H9 (cell line): ENCODE measurements around the gene KRTAP1-5. TPM values are rescaled to one million over a fixed set of nuclear protein-coding genes. Genes with fewer than 3 reads are reported as not detected.

Experiments
- DNase-seq: peaks from one replicate; pipeline ENCODE4 v3.0.0-alpha.2; 2017
- H2AFZ ChIP-seq: one replicate; pipeline ENCODE4 v1.6.1; 2013; ENCODE audit warnings: mild to moderate bottlenecking, low read length, control low read depth, moderate library complexity
- H2AK5ac ChIP-seq: 2 replicates; pipeline ENCODE4 v1.6.1; 2013; ENCODE audit warnings: low read length, control low read depth, mixed read lengths; ENCODE audit not compliant: insufficient read length
- H2BK120ac ChIP-seq: one replicate; pipeline ENCODE4 v1.6.1; 2013; ENCODE audit warnings: low read depth, mild to moderate bottlenecking, low read length, control low read depth, inconsistent platforms; ENCODE audit not compliant: poor library complexity, severe bottlenecking
- H2BK12ac ChIP-seq: 2 replicates; pipeline ENCODE4 v1.6.1; 2013; ENCODE audit warnings: low read length, control low read depth, mixed read lengths, low read depth; ENCODE audit not compliant: insufficient read length
- H2BK15ac ChIP-seq: 2 replicates; pipeline ENCODE4 v1.6.1; 2013; ENCODE audit warnings: low read depth, low read length, control low read depth
- H2BK20ac ChIP-seq: one replicate; pipeline ENCODE4 v1.6.1; 2013; ENCODE audit warnings: low read depth, mild to moderate bottlenecking, low read length, control low read depth, inconsistent platforms; ENCODE audit not compliant: poor library complexity, severe bottlenecking
- H2BK5ac ChIP-seq: 2 replicates; pipeline ENCODE4 v1.6.1; 2013; ENCODE audit warnings: low read length, control low read depth, mixed read lengths; ENCODE audit not compliant: insufficient read length
- H3K14ac ChIP-seq: 2 replicates; pipeline ENCODE4 v1.6.1; 2013; ENCODE audit warnings: low read length, control low read depth; ENCODE audit not compliant: insufficient read depth
- H3K18ac ChIP-seq: 2 replicates; pipeline ENCODE4 v1.6.1; 2013; ENCODE audit warnings: low read depth, mild to moderate bottlenecking, mixed read lengths, low read length, control low read depth; ENCODE audit not compliant: insufficient read length
- H3K23ac ChIP-seq: 2 replicates; pipeline ENCODE4 v1.6.1; 2013; ENCODE audit warnings: low read length, control low read depth, mixed read lengths, low read depth; ENCODE audit not compliant: insufficient read length
- H3K23me2 ChIP-seq: 2 replicates; pipeline ENCODE4 v1.6.1; 2013; ENCODE audit warnings: low read depth, mild to moderate bottlenecking, mixed read lengths, low read length, control low read depth; ENCODE audit not compliant: insufficient read length, poor library complexity, severe bottlenecking
- H3K27ac ChIP-seq: 2 replicates; pipeline ENCODE4 v1.5.1; 2013; ENCODE audit warnings: low read length, control low read depth, mixed read lengths, low read depth; ENCODE audit not compliant: insufficient read length
- H3K27me3 ChIP-seq: 2 replicates; pipeline ENCODE4 v1.6.1; 2013; ENCODE audit warnings: low read length, control low read depth, inconsistent platforms; ENCODE audit not compliant: insufficient read depth
- H3K4ac ChIP-seq: 2 replicates; pipeline ENCODE4 v1.6.1; 2013; ENCODE audit warnings: low read depth, mild to moderate bottlenecking, control low read depth, inconsistent platforms, low read length, moderate library complexity
- H3K4me1 ChIP-seq: 2 replicates; pipeline ENCODE4 v1.6.1; 2013; ENCODE audit warnings: low read length, control low read depth, inconsistent platforms; ENCODE audit not compliant: insufficient read depth
- H3K4me2 ChIP-seq: 2 replicates; pipeline ENCODE4 v1.6.1; 2013; ENCODE audit warnings: low read length, control low read depth, mixed read lengths; ENCODE audit not compliant: insufficient read length, insufficient read depth
- H3K56ac ChIP-seq: 2 replicates; pipeline ENCODE4 v1.6.1; 2013; ENCODE audit warnings: low read depth, mild to moderate bottlenecking, mixed read lengths, low read length, control low read depth; ENCODE audit not compliant: insufficient read length
- H3K79me1 ChIP-seq: 2 replicates; pipeline ENCODE4 v1.6.1; 2013; ENCODE audit warnings: low read depth, mild to moderate bottlenecking, moderate library complexity, low read length, control low read depth, inconsistent platforms; ENCODE audit not compliant: insufficient read depth, poor library complexity, severe bottlenecking
- H3K79me2 ChIP-seq: 2 replicates; pipeline ENCODE4 v1.6.1; 2013; ENCODE audit warnings: low read length, control low read depth, inconsistent platforms; ENCODE audit not compliant: insufficient read depth
- H3K9ac ChIP-seq: 2 replicates; pipeline ENCODE4 v1.6.1; 2013; ENCODE audit warnings: low read length, control low read depth, mixed read lengths; ENCODE audit not compliant: insufficient read length; ENCODE audit errors: extremely low read depth
- H3K9me3 ChIP-seq: one replicate; pipeline ENCODE4 v1.6.1; 2013; ENCODE audit warnings: low read depth, low read length, inconsistent platforms; ENCODE audit not compliant: control insufficient read depth
- H3T11ph ChIP-seq: one replicate; pipeline ENCODE4 v1.6.1; 2013; ENCODE audit warnings: mild to moderate bottlenecking, low read length, control low read depth, inconsistent platforms
- H4K20me1 ChIP-seq: one replicate; pipeline ENCODE4 v1.6.1; 2013; ENCODE audit not compliant: control insufficient read depth, insufficient read length, insufficient read depth
- H4K5ac ChIP-seq: 2 replicates; pipeline ENCODE4 v1.6.1; 2013; ENCODE audit warnings: low read depth, mild to moderate bottlenecking, mixed read lengths, low read length, control low read depth; ENCODE audit not compliant: insufficient read length
- H4K8ac ChIP-seq: replicated peaks from 2 replicates; pipeline ENCODE4 v1.6.1; 2013; ENCODE audit warnings: low read length, control low read depth, mixed read lengths, low read depth; ENCODE audit not compliant: insufficient read length
- H4K91ac ChIP-seq: 2 replicates; pipeline ENCODE4 v1.6.1; 2013; ENCODE audit warnings: low read depth, mild to moderate bottlenecking, moderate library complexity, mixed read lengths, low read length, control low read depth; ENCODE audit not compliant: insufficient read length
- H3K27ac Mint-ChIP-seq, 3 experiments: 2 replicates in 2 of 3; 3 replicates in 1 of 3; pipeline ENCODE4 v1.8.0; 2020 to 2021; ENCODE audit warnings: mixed read lengths in 3 of 3, mild to moderate bottlenecking in 1 of 3, moderate library complexity in 1 of 3
- H3K27me3 Mint-ChIP-seq: 2 replicates; pipeline ENCODE4 v1.8.0; 2021; ENCODE audit warnings: low read depth, mild to moderate bottlenecking, moderate library complexity, mixed read lengths
- H3K36me3 Mint-ChIP-seq, 3 experiments: 2 replicates in 2 of 3; 3 replicates in 1 of 3; pipeline ENCODE4 v1.8.0; 2020 to 2021; ENCODE audit warnings: low read depth in 3 of 3, mixed read lengths in 3 of 3; ENCODE audit not compliant: insufficient read depth in 1 of 3
- H3K4me1 Mint-ChIP-seq, 2 experiments: 2 replicates each; pipeline ENCODE4 v1.8.0; 2020; ENCODE audit warnings: mixed read lengths in 2 of 2
- H3K4me3 Mint-ChIP-seq, 2 experiments: 2 replicates in 1 of 2; 3 replicates in 1 of 2; pipeline ENCODE4 v1.8.0; 2020 to 2021; ENCODE audit warnings: mild to moderate bottlenecking in 2 of 2, mixed read lengths in 2 of 2, moderate library complexity in 1 of 2
- H3K9me3 Mint-ChIP-seq, 2 experiments: 2 replicates in 1 of 2; 3 replicates in 1 of 2; pipeline ENCODE4 v1.8.0; 2020; ENCODE audit warnings: mild to moderate bottlenecking in 2 of 2, mixed read lengths in 2 of 2, moderate library complexity in 1 of 2
- CTCF ChIP-seq: fragments of 200-600 bp; sonication (generic); conservative IDR thresholded peaks from 3 replicates; pipeline ENCODE4 v1.8.0; 2021; ENCODE audit warnings: antibody characterized with exemption, mild to moderate bottlenecking
- total RNA-seq: library from RNA; stranded (reverse); gene quantifications from 2 replicates; pipeline ENCODE4 v1.2.1, GENCODE V29; 2021

KRTAP1-5 gene
- total RNA-seq, 1 experiment from 2014 or later: not detected

GRCh38 chr17:41076788-41077187 is 49.8 kb upstream of the KRTAP1-5 start:
- H3K79me2 ChIP-seq: no peaks in the 10 kb centered on the region
- no peaks in the 10 kb centered on the region for H3K9me3 ChIP-seq
- H4K5ac ChIP-seq: no peak overlapping the region
- no peak overlapping the region for H3K27ac Mint-ChIP-seq
- H2AK5ac ChIP-seq: no peak overlapping the region
- H2BK20ac ChIP-seq: no peak overlapping the region
- DNase-seq: no peak
- no peak overlapping the region for H2AFZ ChIP-seq
- H3K14ac ChIP-seq: no peak overlapping the region
- H3K18ac ChIP-seq: no peak overlapping the region
- no peaks in the 10 kb centered on the region for H3K79me1 ChIP-seq
- H3K27me3 Mint-ChIP-seq: no peaks in the 10 kb centered on the region; the same call in none of the 2 replicates
- no peak overlapping the region for H2BK120ac ChIP-seq
- no peak overlapping the region for H4K8ac ChIP-seq
- no peak overlapping the region for H3K4me3 Mint-ChIP-seq
- no peak for TF ChIP-seq CTCF
- no peak overlapping the region for H3K23ac ChIP-seq
- H3K27ac ChIP-seq: no peak overlapping the region
- no peaks in the 10 kb centered on the region for H3K36me3 Mint-ChIP-seq
- H3K4me1 ChIP-seq: no peaks in the 10 kb centered on the region
- no peak overlapping the region for H4K91ac ChIP-seq
- H3K4me1 Mint-ChIP-seq: no peaks in the 10 kb centered on the region
- H3K9ac ChIP-seq: no peak overlapping the region
- H3K9me3 Mint-ChIP-seq: no peaks in the 10 kb centered on the region; a peak in 1 of 5 replicates
- H3K4me2 ChIP-seq: no peak overlapping the region
- no peak overlapping the region for H3T11ph ChIP-seq
- H2BK15ac ChIP-seq: no peak overlapping the region
- H3K56ac ChIP-seq: no peak overlapping the region
- no peaks in the 10 kb centered on the region for H3K27me3 ChIP-seq
- H3K23me2 ChIP-seq: no peaks in the 10 kb centered on the region
- no peak overlapping the region for H3K4ac ChIP-seq
- no peak overlapping the region for H2BK5ac ChIP-seq
- no peaks in the 10 kb centered on the region for H4K20me1 ChIP-seq
- no peak overlapping the region for H2BK12ac ChIP-seq
